ENCODE data around the gene HELT. TPM values are rescaled to one million over a fixed set of nuclear protein-coding genes. Genes with fewer than 3 reads are reported as not detected.
"Not testable (repeated sequence)": the region's sequence is repeated elsewhere in the genome, so short reads cannot be mapped to it uniquely, and the experiment has no call there.

Gene HELT
- total and polyA plus RNA-seq, 2 of the 4 experiments (the other 2 are of a cell fraction), result not detected

DNA sequence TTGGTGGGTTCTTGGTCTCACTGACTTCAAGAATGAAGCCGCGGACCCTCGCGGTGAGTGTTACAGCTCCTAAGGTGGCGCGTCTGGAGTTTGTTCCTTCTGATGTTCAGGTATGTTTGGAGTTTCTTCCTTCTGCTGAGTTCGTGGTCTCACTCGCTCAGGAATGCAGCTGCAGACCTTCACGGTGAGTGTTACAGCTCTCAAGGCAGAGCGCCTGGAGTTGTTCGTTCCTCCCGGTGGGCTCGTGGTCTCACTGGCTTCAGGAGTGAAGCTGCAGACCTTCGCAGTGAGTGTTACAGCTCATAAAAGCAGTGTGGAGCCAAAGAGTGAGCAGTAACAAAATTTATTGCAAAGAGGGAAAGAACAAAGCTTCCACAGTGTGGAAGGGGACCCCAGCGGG is 29.0 kb upstream of the HELT start:
- H4K5ac ChIP-seq (ENCODE audit: low read depth, low read length); H3K4me3 ChIP-seq (ENCODE audit: insufficient read depth, low read depth, low read length); H3K9ac ChIP-seq (ENCODE audit: low read depth, low read length); H3K4ac ChIP-seq (ENCODE audit: low read depth, low read length); H3K14ac ChIP-seq (replicated peaks; ENCODE audit: low read depth, low read length); H2BK20ac ChIP-seq (ENCODE audit: low read depth, low read length); dilution Hi-C loops (cut with HindIII; ENCODE audit: low sequenced_read_pairs, unreplicated experiment); H4K20me1 ChIP-seq (ENCODE audit: insufficient read depth, low read length); H3K4me1 ChIP-seq (ENCODE audit: control insufficient read depth, insufficient read depth, low read length); H2AFZ ChIP-seq (replicated peaks; ENCODE audit: low read length, poor library complexity); H3K27ac ChIP-seq (ENCODE audit: insufficient read depth, low read length); H2BK15ac ChIP-seq (ENCODE audit: low read depth, low read length); H3K36me3 ChIP-seq (ENCODE audit: control insufficient read depth, insufficient read depth, low read length); H3K18ac ChIP-seq (ENCODE audit: low read depth, low read length); H2AK9ac ChIP-seq (replicated peaks; ENCODE audit: low read depth, low read length, poor library complexity); DNase-seq; H3K23ac ChIP-seq (ENCODE audit: low read depth, low read length); BruUV-seq (replicated peaks); in situ Hi-C loops (cut with MboI; ENCODE audit: low sequenced_read_pairs); H4K91ac ChIP-seq (ENCODE audit: insufficient read depth, low read depth, low read length); H3K9me1 ChIP-seq (ENCODE audit: insufficient read depth, low read length); intact Hi-C loops (cut with micrococcal nuclease); H2AK5ac ChIP-seq (ENCODE audit: low read depth, low read length); H3K27me3 ChIP-seq (ENCODE audit: control insufficient read depth, insufficient read depth, low read length); CTCF ChIA-PET; H3K79me1 ChIP-seq (ENCODE audit: low read depth in 1 of 2, low read length in 2 of 2); H3K4me2 ChIP-seq (ENCODE audit: low read depth, low read length); POLR2A ChIA-PET (ENCODE audit: unreplicated experiment); H2BK5ac ChIP-seq (ENCODE audit: low read depth, low read length, poor library complexity, severe bottlenecking); H3K9me3 ChIP-seq (ENCODE audit: control insufficient read depth, insufficient read depth, low read length); H3K56ac ChIP-seq (ENCODE audit: extremely low read depth, insufficient read depth, low read length); H4K8ac ChIP-seq (ENCODE audit: low read depth in 2 of 2, low read length in 2 of 2); H2BK120ac ChIP-seq (ENCODE audit: low read depth, low read length); ATAC-seq (ENCODE audit: low read depth): not testable (repeated sequence)
- 0% methylated on average over 1 of the region's 15 CpGs; no CpG with 5 or more reads in 1 of the 2 experiments for WGBS, 2 experiments (ENCODE audit: extremely low coverage in 2 of 2, insufficient read length in 1 of 2)

DNA sequence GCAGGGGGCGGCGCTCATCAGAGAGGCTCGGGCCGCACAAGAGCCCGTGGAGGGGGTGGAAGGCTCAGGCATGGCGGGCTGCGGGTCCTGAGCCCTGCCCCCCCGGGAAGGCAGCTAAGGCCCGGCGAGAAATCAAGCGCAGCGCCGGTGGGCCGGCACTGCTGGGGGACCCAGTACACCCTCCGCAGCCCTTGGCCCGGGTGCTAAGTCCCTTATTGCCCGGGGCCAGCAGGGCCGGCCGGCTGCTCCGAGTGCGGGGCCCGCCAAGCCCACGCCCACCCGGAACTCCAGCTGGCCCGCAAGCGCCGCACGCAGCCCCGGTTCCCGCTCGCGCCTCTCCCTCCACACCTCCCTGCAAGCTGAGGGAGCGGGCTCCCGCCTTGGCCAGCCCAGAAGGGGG is 28.2 kb upstream of the HELT start:
- intact Hi-C loops (cut with micrococcal nuclease); H3K4me3 ChIP-seq (ENCODE audit: insufficient read depth, low read depth, low read length); H3K9ac ChIP-seq (ENCODE audit: low read depth, low read length); H3K14ac ChIP-seq (replicated peaks; ENCODE audit: low read depth, low read length); H3K27ac ChIP-seq (ENCODE audit: insufficient read depth, low read length); H3K9me1 ChIP-seq (ENCODE audit: insufficient read depth, low read length); H2BK5ac ChIP-seq (ENCODE audit: low read depth, low read length, poor library complexity, severe bottlenecking); H2AFZ ChIP-seq (replicated peaks; ENCODE audit: low read length, poor library complexity); H4K8ac ChIP-seq (ENCODE audit: low read depth in 2 of 2, low read length in 2 of 2); H3K18ac ChIP-seq (ENCODE audit: low read depth, low read length); H4K5ac ChIP-seq (ENCODE audit: low read depth, low read length); H2AK9ac ChIP-seq (replicated peaks; ENCODE audit: low read depth, low read length, poor library complexity); H3K9me3 ChIP-seq (ENCODE audit: control insufficient read depth, insufficient read depth, low read length); H3K4me1 ChIP-seq (ENCODE audit: control insufficient read depth, insufficient read depth, low read length); H2BK20ac ChIP-seq (ENCODE audit: low read depth, low read length); H4K91ac ChIP-seq (ENCODE audit: insufficient read depth, low read depth, low read length); POLR2A ChIA-PET (ENCODE audit: unreplicated experiment); H3K56ac ChIP-seq (ENCODE audit: extremely low read depth, insufficient read depth, low read length); H2BK15ac ChIP-seq (ENCODE audit: low read depth, low read length); BruUV-seq (replicated peaks); in situ Hi-C loops (cut with MboI; ENCODE audit: low sequenced_read_pairs); dilution Hi-C loops (cut with HindIII; ENCODE audit: low sequenced_read_pairs, unreplicated experiment); ATAC-seq (ENCODE audit: low read depth); H3K23ac ChIP-seq (ENCODE audit: low read depth, low read length); H3K79me1 ChIP-seq (ENCODE audit: low read depth in 1 of 2, low read length in 2 of 2); H3K4me2 ChIP-seq (ENCODE audit: low read depth, low read length); H2AK5ac ChIP-seq (ENCODE audit: low read depth, low read length); H4K20me1 ChIP-seq (ENCODE audit: insufficient read depth, low read length); H3K36me3 ChIP-seq (ENCODE audit: control insufficient read depth, insufficient read depth, low read length); DNase-seq; H3K4ac ChIP-seq (ENCODE audit: low read depth, low read length); H2BK120ac ChIP-seq (ENCODE audit: low read depth, low read length); CTCF ChIA-PET: not testable (repeated sequence)
- H3K27me3 ChIP-seq (ENCODE audit: control insufficient read depth, insufficient read depth, low read length), result peaks cover 11% of the 10 kb centered on the region
- no CpG with 5 or more reads among the region's 34 CpGs for WGBS, 2 experiments (ENCODE audit: extremely low coverage in 2 of 2, insufficient read length in 1 of 2)
